ENCODE data around the gene GTPBP6. TPM values are rescaled to one million over a fixed set of nuclear protein-coding genes. Genes with fewer than 3 reads are reported as not detected.

The GTPBP6 gene
- 10 to 100 TPM; 50.0 to 56.9 TPM for total RNA-seq
- long read RNA-seq, transcript GTPBP6-201 (10 exons, 1,907 nt) = major isoform, 80 of 118 reads
- long read RNA-seq, partial matches to known transcripts = 21 of 118 reads
- long read RNA-seq, other reads (novel, unspliced or antisense) = 15 of 118 reads

GRCh38 chrX:318739-319578, at the start of gene GTPBP6:
Gene GTPBP6 (minus strand): TSS chrX:318796. CDS start chrX:318787, 9 bp downstream.
- DNase-seq = peak; percentile 98 to 100
- intact Hi-C loops (cut with DNase I, micrococcal nuclease) = no loop called here

GRCh38 chrX:367866-368265, 49.3 kb upstream of the GTPBP6 start:
- ATAC-seq (no peak), DNase-seq (no peak)
- intact Hi-C loops (cut with DNase I, micrococcal nuclease) = no loop called here

More at GRCh38 chrX:318739-319578, at the start of gene GTPBP6:
- peak; percentile 74 for ATAC-seq

GRCh38 chrX:367349-367748, 48.8 kb upstream of the GTPBP6 start:
- no peak for ATAC-seq
- intact Hi-C loops (cut with DNase I, micrococcal nuclease) = no loop called here
- no peak for DNase-seq

- ATAC-seq (no peak), DNase-seq (no peak)
- intact Hi-C loops (cut with DNase I, micrococcal nuclease) = no loop called here
Measured at GRCh38 chrX:363621-364375, 45.2 kb upstream of the GTPBP6 start.

- no peak for DNase-seq
- intact Hi-C loops (cut with DNase I, micrococcal nuclease) = no loop called here
- no peak for ATAC-seq
Measured at GRCh38 chrX:362937-363620, 44.5 kb upstream of the GTPBP6 start.

- intact Hi-C loops (cut with DNase I, micrococcal nuclease) = no loop called here
- no peak for ATAC-seq
- DNase-seq = no peak
Measured at GRCh38 chrX:362351-362750, 43.8 kb upstream of the GTPBP6 start.

- intact Hi-C loops (cut with DNase I, micrococcal nuclease) = no loop called here
- DNase-seq (no peak), ATAC-seq (no peak)
Measured at GRCh38 chrX:361231-362145, 42.9 kb upstream of the GTPBP6 start.

GRCh38 chrX:360496-361150, 42.0 kb upstream of the GTPBP6 start:
- ATAC-seq = no peak
- DNase-seq = no peak
- intact Hi-C loops (cut with DNase I, micrococcal nuclease) = no loop called here

- ATAC-seq = no peak
- no peak for DNase-seq
- intact Hi-C loops (cut with DNase I, micrococcal nuclease) = no loop called here
Measured at GRCh38 chrX:358651-359143, 40.1 kb upstream of the GTPBP6 start.

- ATAC-seq (no peak), DNase-seq (no peak)
- intact Hi-C loops (cut with DNase I, micrococcal nuclease) = no loop called here
Measured at GRCh38 chrX:357693-358471, 39.3 kb upstream of the GTPBP6 start.

- intact Hi-C loops (cut with DNase I, micrococcal nuclease) = no loop called here
- DNase-seq = no peak
- no peak for ATAC-seq
Measured at GRCh38 chrX:357035-357692, 38.6 kb upstream of the GTPBP6 start.

GRCh38 chrX:356385-357034, 37.9 kb upstream of the GTPBP6 start:
- intact Hi-C loops (cut with DNase I, micrococcal nuclease) = no loop called here

GRCh38 chrX:355329-356050, 36.9 kb upstream of the GTPBP6 start:
- ATAC-seq (no peak), DNase-seq (no peak)
- intact Hi-C loops (cut with DNase I, micrococcal nuclease) = no loop called here

More at GRCh38 chrX:356385-357034, 37.9 kb upstream of the GTPBP6 start:
- ATAC-seq (no peak), DNase-seq (no peak)

GRCh38 chrX:353566-354535, 35.3 kb upstream of the GTPBP6 start:
- ATAC-seq (no peak), DNase-seq (no peak)
- intact Hi-C loops (cut with DNase I, micrococcal nuclease) = no loop called here

Data from left colon (tissue), 2 donors.